Thoracic aorta (tissue), 2 donors: ENCODE data around the gene SH3RF1. TPM values are rescaled to one million over a fixed set of nuclear protein-coding genes. Genes with fewer than 3 reads are reported as not detected.

Source experiments
- ATAC-seq: fragments of 150-250 bp; one replicate; pipeline ENCODE4 v1.8.0; 2017; ENCODE audit warnings: low read depth; ENCODE audit not compliant: insufficient number of reproducible peaks, low FRiP score
- DNase-seq: peaks from one replicate; pipeline ENCODE4 v3.0.0-alpha.2; 2020; ENCODE audit warnings: low spot score
- H3K27ac ChIP-seq, 2 donors: fragments of 200-600 bp; sonication (generic); 1 replicate in 1 of 2; 2 replicates in 1 of 2; pipeline ENCODE4 v1.5.1; 2016; ENCODE audit warnings: mild to moderate bottlenecking in 2 of 2, moderate library complexity in 2 of 2
- H3K27me3 ChIP-seq: fragments of 200-600 bp; sonication (generic); replicated peaks from 2 replicates; pipeline ENCODE4 v1.6.0; 2016; ENCODE audit warnings: mild to moderate bottlenecking; ENCODE audit not compliant: insufficient read depth
- H3K36me3 ChIP-seq: fragments of 200-600 bp; sonication (generic); one replicate; pipeline ENCODE4 v1.5.1; 2016
- H3K4me1 ChIP-seq, 2 donors: fragments of 200-600 bp; sonication (generic); 1 replicate in 1 of 2; 2 replicates in 1 of 2; pipeline versions ENCODE4 v1.5.1 to v1.6.0; 2016; ENCODE audit warnings: low read depth in 2 of 2, mild to moderate bottlenecking in 1 of 2; ENCODE audit not compliant: control insufficient read depth in 1 of 2
- H3K4me3 ChIP-seq: fragments of 200-600 bp; sonication (generic); 2 replicates; pipeline ENCODE4 v1.5.1; 2016; ENCODE audit warnings: mild to moderate bottlenecking
- H3K9me3 ChIP-seq: fragments of 200-600 bp; sonication (generic); 2 replicates; pipeline ENCODE4 v1.5.1; 2016
- CTCF ChIP-seq: fragments of 200-600 bp; sonication (generic); IDR thresholded peaks from one replicate; pipeline ENCODE4 v1.5.1; 2019; ENCODE audit warnings: antibody characterized with exemption
- total RNA-seq, 2 donors: library from RNA; depleted of rRNA; stranded (reverse); fragments of >200 nt; gene quantifications; one replicate each; pipeline versions ENCODE4 v1.1.0 to v1.2.3, GENCODE V29; 2016

SH3RF1 gene
- total RNA-seq, 2 donors from 2014 or later: 21.9 to 24.6 TPM

GRCh38 chr4:169259271-169259670 lies 11.5 kb downstream of the SH3RF1 start:
- H3K4me3 ChIP-seq: no peak overlapping the region
- no peak overlapping the region for H3K27ac ChIP-seq
- TF ChIP-seq CTCF: no peak
- no peaks in the 10 kb centered on the region for H3K27me3 ChIP-seq
- no peak for ATAC-seq
- H3K36me3 ChIP-seq: no peaks in the 10 kb centered on the region
- H3K4me1 ChIP-seq: peaks cover 49 to 88% of the 10 kb centered on the region in 2 donors
- no peak for DNase-seq
- no peaks in the 10 kb centered on the region for H3K9me3 ChIP-seq

GRCh38 chr4:169258141-169258540 lies 12.6 kb downstream of the SH3RF1 start:
- no peak overlapping the region for H3K4me3 ChIP-seq
- no peak for ATAC-seq
- H3K36me3 ChIP-seq: no peaks in the 10 kb centered on the region
- no peaks in the 10 kb centered on the region for H3K9me3 ChIP-seq
- no peak for TF ChIP-seq CTCF
- DNase-seq: no peak
- no peaks in the 10 kb centered on the region for H3K27me3 ChIP-seq
- no peak overlapping the region for H3K27ac ChIP-seq
- H3K4me1 ChIP-seq: peaks cover 51 to 88% of the 10 kb centered on the region in 2 donors

GRCh38 chr4:169256856-169257761 lies 13.6 kb downstream of the SH3RF1 start:
- ATAC-seq (no peak), DNase-seq (no peak)
- no peaks in the 10 kb centered on the region for H3K36me3 ChIP-seq
- H3K4me3 ChIP-seq: no peak overlapping the region
- TF ChIP-seq CTCF: no peak
- H3K27ac ChIP-seq: no peak overlapping the region
- no peaks in the 10 kb centered on the region for H3K27me3 ChIP-seq
- peaks cover 59 to 88% of the 10 kb centered on the region in 2 donors for H3K4me1 ChIP-seq
- no peaks in the 10 kb centered on the region for H3K9me3 ChIP-seq

GRCh38 chr4:169256101-169256612 lies 14.6 kb downstream of the SH3RF1 start:
- DNase-seq: no peak
- ATAC-seq: no peak
- H3K27me3 ChIP-seq: no peaks in the 10 kb centered on the region
- H3K9me3 ChIP-seq: no peaks in the 10 kb centered on the region
- H3K27ac ChIP-seq: no peak overlapping the region
- H3K4me1 ChIP-seq: peaks cover 62 to 97% of the 10 kb centered on the region in 2 donors
- H3K4me3 ChIP-seq: no peak overlapping the region
- TF ChIP-seq CTCF: no peak
- H3K36me3 ChIP-seq: no peaks in the 10 kb centered on the region

- DNase-seq: peak; percentile 18
- no peak for TF ChIP-seq CTCF
- ATAC-seq: peak; percentile 72
- Histone ChIP-seq H3K36me3 (no peaks in the 10 kb centered on the region), H3K9me3 (no peaks in the 10 kb centered on the region), H3K4me3 (peak overlapping the region; percentile 23), H3K27ac (peak overlapping the region; percentile 20 to 30), H3K27me3 (no peaks in the 10 kb centered on the region), H3K4me1 (peaks cover 53 to 97% of the 10 kb centered on the region in 2 donors)
Observed at GRCh38 chr4:169254546-169254983, 16.2 kb downstream of the SH3RF1 start.
